ENCODE measurements around the gene CPA1.

Gene CPA1

GRCh38 chr7:130426564-130426963 lies 46.3 kb downstream of the CPA1 start:
- H3K4me3 ChIP-seq (ENCODE audit: severe bottlenecking): no peak overlapping the region
- ATAC-seq (ENCODE audit: low read depth) (no peak), DNase-seq (ENCODE audit: low spot score) (no peak)
- H3K27ac ChIP-seq (ENCODE audit: poor library complexity, severe bottlenecking): no peak overlapping the region
- no peak for TF ChIP-seq CTCF (IDR thresholded peaks at IDR 0.05; ENCODE audit: poor library complexity, severe bottlenecking)
- H3K4me1 ChIP-seq (ENCODE audit: insufficient read depth, poor library complexity, severe bottlenecking): peaks cover 11% of the 10 kb centered on the region
- H3K9me3 ChIP-seq (ENCODE audit: severe bottlenecking): no peaks in the 10 kb centered on the region
- H3K36me3 ChIP-seq (ENCODE audit: low read depth): peaks cover 5% of the 10 kb centered on the region; the same call in 1 of the 2 replicates
- H3K27me3 ChIP-seq (ENCODE audit: insufficient read depth, poor library complexity, severe bottlenecking): no peaks in the 10 kb centered on the region

- no peak for TF ChIP-seq CTCF (IDR thresholded peaks at IDR 0.05; ENCODE audit: poor library complexity, severe bottlenecking)
- Histone ChIP-seq H3K9me3 (ENCODE audit: severe bottlenecking) (no peaks in the 10 kb centered on the region), H3K27me3 (ENCODE audit: insufficient read depth, poor library complexity, severe bottlenecking) (no peaks in the 10 kb centered on the region), H3K36me3 (ENCODE audit: low read depth) (0 out of 2 replicates have a peak, but pooled peaks cover 5% of the 10 kb centered on the region), H3K27ac (ENCODE audit: poor library complexity, severe bottlenecking) (no peak overlapping the region), H3K4me3 (ENCODE audit: severe bottlenecking) (no peak overlapping the region), H3K4me1 (ENCODE audit: insufficient read depth, poor library complexity, severe bottlenecking) (peaks cover 29% of the 10 kb centered on the region)
- ATAC-seq (ENCODE audit: low read depth) (no peak), DNase-seq (ENCODE audit: low spot score) (no peak)
These were observed 48.7 kb downstream of the CPA1 start for GRCh38 chr7:130429019-130429418.

- H3K27me3 ChIP-seq (ENCODE audit: insufficient read depth, poor library complexity, severe bottlenecking): no peaks in the 10 kb centered on the region
- peaks cover 37% of the 10 kb centered on the region for H3K4me1 ChIP-seq (ENCODE audit: insufficient read depth, poor library complexity, severe bottlenecking)
- peak overlapping the region; percentile 15 for H3K27ac ChIP-seq (ENCODE audit: poor library complexity, severe bottlenecking)
- no peak overlapping the region for H3K4me3 ChIP-seq (ENCODE audit: severe bottlenecking)
- H3K9me3 ChIP-seq (ENCODE audit: severe bottlenecking): no peaks in the 10 kb centered on the region
- 0 out of 2 replicates have a peak, but pooled peaks cover 5% of the 10 kb centered on the region for H3K36me3 ChIP-seq (ENCODE audit: low read depth)
- DNase-seq (ENCODE audit: low spot score) (no peak), ATAC-seq (ENCODE audit: low read depth) (no peak)
- no peak for TF ChIP-seq CTCF (IDR thresholded peaks at IDR 0.05; ENCODE audit: poor library complexity, severe bottlenecking)
These were observed 49.8 kb downstream of the CPA1 start for GRCh38 chr7:130430115-130430514.

- no peaks in the 10 kb centered on the region for H3K9me3 ChIP-seq (ENCODE audit: severe bottlenecking)
These were observed 50.8 kb downstream of the CPA1 start for GRCh38 chr7:130430841-130431666.

More at GRCh38 chr7:130430841-130431666, 50.8 kb downstream of the CPA1 start:
- H3K36me3 ChIP-seq (ENCODE audit: low read depth): 0 out of 2 replicates have a peak, but pooled peaks cover 5% of the 10 kb centered on the region
- no peaks in the 10 kb centered on the region for H3K27me3 ChIP-seq (ENCODE audit: insufficient read depth, poor library complexity, severe bottlenecking)
- no peak overlapping the region for H3K4me3 ChIP-seq (ENCODE audit: severe bottlenecking)
- no peak for DNase-seq (ENCODE audit: low spot score)
- peak overlapping the region; percentile 15 for H3K27ac ChIP-seq (ENCODE audit: poor library complexity, severe bottlenecking)
- ATAC-seq (ENCODE audit: low read depth): 0 out of 3 replicates have a peak, but pooled peaks have one; percentile 35
- H3K4me1 ChIP-seq (ENCODE audit: insufficient read depth, poor library complexity, severe bottlenecking): peaks cover 46% of the 10 kb centered on the region
- no peak for TF ChIP-seq CTCF (IDR thresholded peaks at IDR 0.05; ENCODE audit: poor library complexity, severe bottlenecking)

Data from RWPE2 (cell line).